SKM-1 (cell line): ENCODE data around the gene DCDC2.
A peak's percentile ranks its signal among the peaks of the same experiment; 100 is the strongest.
"Not testable (repeated sequence)": the region's sequence is repeated elsewhere in the genome, so short reads cannot be mapped to it uniquely, and the experiment has no call there.

Experiments used
- DNase-seq: peaks from one replicate; lab custom pipeline; 2025; ENCODE audit not compliant: unreplicated experiment; lab: John Stamatoyannopoulos, UW

DCDC2 gene

DNA sequence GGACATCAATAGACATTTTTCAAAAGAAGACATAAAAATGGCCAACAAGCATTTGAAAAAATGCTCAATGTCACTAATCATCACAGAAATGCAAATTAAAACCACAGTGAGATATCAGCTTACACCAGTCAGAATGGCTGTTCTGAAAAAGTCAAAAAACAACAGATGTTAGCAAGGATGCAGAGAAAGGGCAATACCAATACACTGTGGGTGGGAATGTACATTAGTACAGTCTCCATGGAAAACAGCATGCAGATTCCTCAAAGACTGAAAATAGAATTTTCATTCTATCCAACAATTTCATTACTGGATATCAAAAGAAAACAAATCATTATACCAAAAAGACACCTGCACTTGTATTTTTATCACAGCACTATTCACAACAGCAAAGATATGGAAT is 85.3 kb downstream of the DCDC2 start:
- DNase-seq = no peak

DNA sequence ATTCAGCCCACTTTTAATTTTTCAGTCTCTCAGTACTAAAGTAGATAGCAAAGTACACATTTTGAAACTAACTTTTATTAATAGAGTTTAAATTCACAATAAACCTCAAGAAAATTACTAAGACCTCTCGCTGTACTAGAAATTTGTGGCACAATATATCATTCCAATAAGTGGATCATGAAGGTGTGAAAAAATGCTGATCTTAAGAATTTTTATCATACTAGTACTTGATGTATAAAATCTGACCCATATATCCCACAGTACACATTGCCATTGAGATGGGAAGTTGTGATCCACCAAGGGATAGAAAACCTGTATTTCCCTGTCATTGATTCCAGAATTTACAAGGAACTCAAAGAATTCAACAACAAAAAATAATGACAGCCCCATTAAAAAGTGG is 85.7 kb downstream of the DCDC2 start:
- DNase-seq = no peak

GRCh38 chr6:24270011-24270410 is 87.8 kb downstream of the DCDC2 start:
- no peak for DNase-seq

- not testable (repeated sequence) for DNase-seq
These were observed 99.6 kb downstream of the DCDC2 start for GRCh38 chr6:24258214-24258613.

DNA sequence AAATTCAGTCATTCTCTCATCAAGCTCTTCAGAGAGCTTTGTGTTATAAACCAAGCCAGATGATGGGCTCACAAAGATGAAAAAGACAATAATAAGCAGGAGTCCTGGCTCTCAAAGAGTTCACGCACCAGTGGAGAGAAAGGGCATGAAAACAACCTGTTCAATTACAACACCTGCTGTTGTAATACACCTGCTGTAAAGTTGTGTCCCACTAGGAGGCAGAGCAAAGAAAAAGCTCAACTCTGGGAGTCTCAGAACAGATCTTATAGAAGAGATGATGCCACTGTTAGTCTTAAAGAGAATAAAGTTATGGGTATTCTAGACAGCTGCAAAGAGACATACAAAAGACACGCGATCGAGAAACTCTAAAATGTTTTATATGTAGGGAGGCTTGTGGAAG is 100.6 kb downstream of the DCDC2 start:
- no peak for DNase-seq

DNA sequence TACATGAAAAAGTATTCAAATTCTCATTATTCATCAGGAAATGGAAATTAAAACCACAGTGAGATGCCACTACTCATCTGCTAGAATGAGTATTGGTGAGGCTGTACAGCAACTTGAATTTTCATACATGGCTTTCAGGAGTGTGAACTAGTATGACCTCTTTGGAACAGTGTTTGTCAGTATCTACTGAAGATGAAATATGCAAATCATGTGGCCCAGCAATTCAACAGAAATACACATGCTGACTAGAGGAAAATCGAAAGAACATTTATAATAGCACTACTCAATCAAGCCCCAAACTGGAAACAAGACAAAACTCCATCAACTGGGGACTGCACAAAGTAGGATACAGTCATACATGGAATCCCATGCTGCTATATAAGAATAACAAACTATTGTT is 102.2 kb downstream of the DCDC2 start:
- DNase-seq = no peak

GRCh38 chr6:24253360-24253759 is 104.5 kb downstream of the DCDC2 start:
- no peak for DNase-seq

GRCh38 chr6:24252280-24252679 is 105.6 kb downstream of the DCDC2 start:
- no peak for DNase-seq

DNA sequence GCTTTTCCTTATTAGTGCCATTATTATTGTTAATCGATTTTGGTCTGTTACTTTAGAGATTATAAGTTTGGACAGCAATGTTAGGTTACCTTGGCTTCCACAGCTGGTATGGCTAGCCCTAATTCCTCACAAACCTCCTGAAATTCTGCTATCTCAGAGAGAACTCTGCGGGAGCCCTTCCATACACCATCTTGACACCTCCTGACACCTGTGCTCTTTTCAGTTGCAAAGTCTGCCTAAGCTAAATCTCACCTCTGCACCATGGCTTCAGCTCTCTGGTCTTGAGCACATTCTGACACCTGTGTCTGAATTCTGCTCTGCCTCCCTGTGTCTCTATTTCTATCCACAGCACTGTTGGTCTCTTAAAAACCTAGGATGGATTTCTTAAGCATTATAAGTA is 106.5 kb downstream of the DCDC2 start:
- no peak for DNase-seq

- DNase-seq = no peak
These were observed 107.9 kb downstream of the DCDC2 start for GRCh38 chr6:24249926-24250325.

- no peak for DNase-seq
These were observed 112.6 kb downstream of the DCDC2 start for GRCh38 chr6:24245275-24245674.

- no peak for DNase-seq
These were observed 114.9 kb downstream of the DCDC2 start for GRCh38 chr6:24242924-24243323.

DNA sequence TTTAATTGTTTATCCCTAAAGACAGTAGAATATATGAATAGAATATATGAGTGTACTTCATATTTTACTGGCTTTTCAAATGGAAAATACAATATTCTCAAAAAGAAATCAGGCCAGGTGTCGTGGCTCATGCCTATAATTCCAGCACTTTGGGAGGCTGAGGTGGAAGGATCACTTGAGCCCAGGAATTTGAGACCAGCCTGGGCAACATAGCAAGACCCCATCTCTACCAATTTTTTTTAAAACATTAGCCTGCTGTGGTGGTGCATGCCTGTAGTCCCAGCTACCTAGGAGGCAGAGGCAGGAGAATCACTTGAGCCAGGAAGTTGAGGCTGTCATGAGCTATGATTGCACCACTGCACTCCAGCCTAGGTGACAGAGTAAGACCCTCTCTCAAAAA is 116.1 kb downstream of the DCDC2 start:
- not testable (repeated sequence) for DNase-seq

GRCh38 chr6:24240943-24241342 is 116.9 kb downstream of the DCDC2 start:
- no peak for DNase-seq

- DNase-seq = no peak
These were observed 117.4 kb downstream of the DCDC2 start for GRCh38 chr6:24240380-24240928.

DNA sequence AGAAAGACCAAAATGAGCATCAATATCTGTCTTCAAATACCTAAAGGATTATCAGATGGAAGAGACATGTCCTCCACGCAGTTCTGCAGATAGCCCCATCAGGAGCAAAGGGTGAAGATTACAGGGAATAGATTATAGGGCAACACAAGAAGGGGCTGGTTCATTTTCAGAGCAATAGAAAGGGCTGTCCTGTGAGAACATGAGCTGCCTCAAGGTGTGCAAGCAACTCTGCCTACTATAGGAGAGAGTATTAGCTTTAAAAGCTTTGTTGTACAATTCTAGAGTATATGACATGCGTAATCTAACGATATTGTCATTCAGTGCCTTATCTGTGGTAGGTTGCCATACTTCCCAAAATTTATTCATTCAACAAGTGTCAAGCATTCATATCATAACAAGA is 119.2 kb downstream of the DCDC2 start:
- DNase-seq = no peak

- peak; percentile 24 for DNase-seq
These were observed 121.1 kb downstream of the DCDC2 start for GRCh38 chr6:24236779-24237178.

DNA sequence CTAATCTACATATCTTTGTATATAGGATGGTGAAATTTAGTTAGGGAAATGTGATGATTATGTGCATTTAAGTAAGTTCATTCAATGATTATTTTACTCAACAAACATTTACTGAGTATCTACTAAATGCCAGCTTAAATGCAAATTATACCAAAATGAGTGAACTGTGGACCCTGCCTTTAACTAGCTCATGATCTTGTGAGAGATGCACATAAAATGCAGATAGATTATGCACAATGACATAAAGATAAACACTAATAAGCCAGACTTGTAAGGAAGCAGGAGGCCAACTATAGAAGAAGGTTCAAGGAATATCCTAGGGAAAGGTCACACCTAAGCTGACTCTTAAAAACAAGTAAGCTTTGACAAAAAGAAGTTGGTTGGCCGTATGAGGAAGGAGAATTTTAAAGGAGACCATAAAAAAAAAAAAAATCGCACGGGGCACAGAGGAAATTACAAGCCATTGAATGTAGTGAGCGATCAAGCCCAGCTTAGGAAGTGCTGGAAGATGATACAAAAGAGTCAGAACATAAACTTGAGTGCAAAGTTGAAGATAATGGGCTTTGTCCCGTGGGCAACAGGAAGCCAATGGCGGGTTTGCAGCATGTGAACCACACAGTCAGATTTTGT is 123.9 kb downstream of the DCDC2 start:
- no peak for DNase-seq

DNA sequence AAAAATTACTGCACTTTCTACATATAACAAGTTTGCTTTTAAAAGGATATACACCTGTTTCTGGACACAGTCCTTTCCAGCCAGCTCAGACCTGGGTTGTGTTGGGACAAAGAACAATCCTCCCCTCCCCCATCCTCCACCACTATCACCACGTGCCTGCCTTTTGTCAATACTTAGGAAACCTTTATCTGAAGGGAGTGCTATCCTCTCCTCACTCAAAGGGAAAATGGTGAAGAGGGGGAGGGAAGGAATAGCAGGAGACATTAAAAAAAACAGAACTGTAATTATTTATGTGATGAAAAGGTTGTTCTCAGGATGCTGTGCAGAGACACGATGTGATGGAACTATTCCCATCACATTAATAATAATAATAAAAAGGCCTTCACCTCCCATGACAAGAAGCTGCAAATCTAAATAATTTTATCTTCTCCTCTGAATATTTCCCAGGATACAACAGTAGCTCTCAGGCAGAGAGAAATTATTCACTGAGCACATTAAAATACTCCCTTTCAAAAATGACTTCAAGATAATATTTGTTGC is 126.4 kb downstream of the DCDC2 start:
- no peak for DNase-seq

- no peak for DNase-seq
These were observed 128.0 kb downstream of the DCDC2 start for GRCh38 chr6:24229696-24230405.

- peak; percentile 85 for DNase-seq
These were observed 129.1 kb downstream of the DCDC2 start for GRCh38 chr6:24228681-24229255.

DNA sequence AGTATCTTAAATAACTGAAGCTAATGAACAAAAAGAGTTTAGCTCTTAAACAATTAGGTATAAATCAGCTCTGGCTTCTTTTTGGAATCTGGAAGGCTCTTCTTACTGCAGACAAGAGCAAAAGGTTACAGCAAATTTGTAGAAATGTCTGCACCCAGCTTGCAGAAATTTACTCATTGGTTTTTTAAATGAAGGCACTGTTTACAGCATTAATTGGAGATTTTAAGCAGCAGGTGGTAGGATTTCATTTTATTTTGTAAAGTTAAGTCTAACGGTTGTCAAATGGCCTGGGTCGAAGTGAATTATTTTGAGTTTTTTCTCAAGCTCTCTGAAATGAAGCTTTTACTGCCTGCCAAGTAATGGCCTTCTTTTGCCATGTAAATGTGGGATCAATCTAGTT is 129.7 kb downstream of the DCDC2 start:
- DNase-seq = no peak
